Tibial artery (tissue), 4 donors: ENCODE results near the gene CCDC148.

ENCODE experiments used
- DNase-seq, 2 donors: peaks; one replicate each; pipeline ENCODE4 v3.0.0-alpha.2; 2019
- H3K27ac ChIP-seq, 2 donors: fragments of 200-600 bp; sonication (generic) in 1 of 2; 1 replicate in 1 of 2; 2 replicates in 1 of 2; pipeline ENCODE4 v1.5.1; 2018 to 2019; ENCODE audit warnings: mild to moderate bottlenecking in 1 of 2
- H3K27me3 ChIP-seq, 2 donors: fragments of 200-600 bp; sonication (generic) in 1 of 2; one replicate each; pipeline versions ENCODE4 v1.5.1 to v1.6.0; 2016 to 2019
- H3K36me3 ChIP-seq, 3 donors: fragments of 200-600 bp; sonication (generic) in 2 of 3; one replicate each; pipeline ENCODE4 v1.5.1; 2016 to 2019; ENCODE audit warnings: mild to moderate bottlenecking in 2 of 3
- H3K4me1 ChIP-seq, 4 donors: fragments of 200-600 bp; sonication (generic) in 2 of 4; 1 replicate in 3 of 4; 2 replicates in 1 of 4; pipeline ENCODE4 v1.5.1; 2016 to 2019
- H3K4me3 ChIP-seq, 2 donors: fragments of 200-600 bp; sonication (generic) in 1 of 2; 1 replicate in 1 of 2; 2 replicates in 1 of 2; pipeline ENCODE4 v1.5.1; 2018 to 2019; ENCODE audit warnings: mild to moderate bottlenecking in 2 of 2
- H3K9me3 ChIP-seq, 3 donors: fragments of 200-600 bp; sonication (generic) in 1 of 3; one replicate each; pipeline ENCODE4 v1.5.1; 2016 to 2019
- CTCF ChIP-seq, 2 experiments: fragments of 200-600 bp in 1 of 2; fragments of 450-650 bp in 1 of 2; IDR thresholded peaks; one replicate each; pipeline ENCODE4 v1.5.1; 2017 to 2019; ENCODE audit warnings: antibody characterized with exemption in 2 of 2, mild to moderate bottlenecking in 1 of 2, moderate library complexity in 1 of 2
- intact Hi-C: fragments of 100-400 bp; cut with DNase I; formaldehyde crosslinking; loops from one replicate; pipeline ENCODE4 v1.15.0; 2023; ENCODE audit warnings: low total_unique reads

The CCDC148 gene

GRCh38 chr2:158202161-158202815 lies 254.3 kb downstream of the CCDC148 start:
- DNase-seq = no peak
- intact Hi-C loops = no loop called here
- no peak overlapping the region for H3K27ac ChIP-seq
- no peaks in the 10 kb centered on the region for H3K36me3 ChIP-seq
- no peaks in the 10 kb centered on the region for H3K9me3 ChIP-seq
- no peak overlapping the region for H3K4me3 ChIP-seq
- H3K4me1 ChIP-seq = no peaks in the 10 kb centered on the region
- no peaks in the 10 kb centered on the region for H3K27me3 ChIP-seq
- TF ChIP-seq CTCF (IDR thresholded peaks at IDR 0.05) = no peak

- Histone ChIP-seq H3K27ac (no peak overlapping the region), H3K9me3 (no peaks in the 10 kb centered on the region), H3K27me3 (no peaks in the 10 kb centered on the region), H3K36me3 (no peaks in the 10 kb centered on the region), H3K4me3 (no peak overlapping the region), H3K4me1 (no peaks in the 10 kb centered on the region)
- DNase-seq = no peak
- no peak for TF ChIP-seq CTCF (IDR thresholded peaks at IDR 0.05)
- intact Hi-C loops = no loop called here
Measured at GRCh38 chr2:158199928-158200650, 256.5 kb downstream of the CCDC148 start.

- Histone ChIP-seq H3K27me3 (no peaks in the 10 kb centered on the region), H3K36me3 (no peaks in the 10 kb centered on the region), H3K4me1 (no peaks in the 10 kb centered on the region), H3K27ac (no peak overlapping the region), H3K4me3 (no peak overlapping the region), H3K9me3 (no peaks in the 10 kb centered on the region)
- intact Hi-C loops = no loop called here
- DNase-seq = no peak
- no peak for TF ChIP-seq CTCF (IDR thresholded peaks at IDR 0.05)
Measured at GRCh38 chr2:158197940-158198339, 258.6 kb downstream of the CCDC148 start.

GRCh38 chr2:158194229-158194628 lies 262.3 kb downstream of the CCDC148 start:
- intact Hi-C loops = no loop called here
- DNase-seq = no peak
- peaks cover 0 to 22% (median 8%) of the 10 kb centered on the region in 4 donors for H3K4me1 ChIP-seq
- no peaks in the 10 kb centered on the region for H3K9me3 ChIP-seq
- H3K36me3 ChIP-seq = no peaks in the 10 kb centered on the region
- no peak overlapping the region for H3K4me3 ChIP-seq
- H3K27ac ChIP-seq = no peak overlapping the region
- no peaks in the 10 kb centered on the region for H3K27me3 ChIP-seq
- TF ChIP-seq CTCF (IDR thresholded peaks at IDR 0.05) = no peak

GRCh38 chr2:158192515-158193443 lies 263.8 kb downstream of the CCDC148 start:
- Histone ChIP-seq H3K4me1 (peaks cover 0 to 22% (median 8%) of the 10 kb centered on the region in 4 donors), H3K27ac (no peak overlapping the region), H3K9me3 (no peaks in the 10 kb centered on the region), H3K27me3 (no peaks in the 10 kb centered on the region), H3K36me3 (no peaks in the 10 kb centered on the region), H3K4me3 (no peak overlapping the region)
- no peak for TF ChIP-seq CTCF (IDR thresholded peaks at IDR 0.05)
- intact Hi-C loops = no loop called here
- DNase-seq = no peak
